IMR-90 (cell line): Measurements from ENCODE around the gene BTBD17. TPM values are rescaled to one million over a fixed set of nuclear protein-coding genes. Genes with fewer than 3 reads are reported as not detected.

Experiments
- ATAC-seq: fragments of 200-7000 bp; cut with Tn5 transposase; 2 replicates; pipeline ENCODE4 v1.9.1; 2020; ENCODE audit warnings: low read depth, mild to moderate bottlenecking, moderate library complexity
- BruUV-seq: library from RNA; stranded (reverse); fragments of 400-500 nt; replicated peaks from 2 replicates; lab custom pipeline; 2021; lab: Mats Ljungman, UMichigan
- CTCF ChIA-PET: fragments of 300-600 bp; formaldehyde crosslinking; extraction: SDS; loops from one replicate; lab custom pipeline; 2021; ENCODE audit warnings: antibody characterized with exemption; lab: Yijun Ruan, JAX
- POLR2A ChIA-PET: fragments of 300-600 bp; sonication (Branson Sonifier 250); formaldehyde crosslinking; loops from one replicate; lab custom pipeline; 2022; ENCODE audit warnings: antibody characterized with exemption; ENCODE audit not compliant: unreplicated experiment; lab: Charles Lee
- DNase-seq: peaks from one replicate; pipeline ENCODE4 v3.0.0; 2013
- H2AFZ ChIP-seq: replicated peaks from 2 replicates; pipeline ENCODE3; 2013; ENCODE audit warnings: low read length, mild to moderate bottlenecking; ENCODE audit not compliant: poor library complexity
- H2AK5ac ChIP-seq: 2 replicates; pipeline ENCODE4 v1.6.1; 2013; ENCODE audit warnings: low read depth, low read length, inconsistent platforms
- H2AK9ac ChIP-seq: replicated peaks from 2 replicates; pipeline ENCODE3; 2013; ENCODE audit warnings: mild to moderate bottlenecking, low read depth, low read length, moderate library complexity; ENCODE audit not compliant: poor library complexity
- H2BK120ac ChIP-seq: 2 replicates; pipeline ENCODE4 v1.6.1; 2013; ENCODE audit warnings: low read depth, low read length, inconsistent platforms
- H2BK15ac ChIP-seq: 3 replicates; pipeline ENCODE4 v1.6.1; 2013; ENCODE audit warnings: low read depth, low read length, inconsistent platforms
- H2BK20ac ChIP-seq: 2 replicates; pipeline ENCODE4 v1.6.1; 2013; ENCODE audit warnings: low read depth, mild to moderate bottlenecking, inconsistent platforms, low read length, moderate library complexity
- H2BK5ac ChIP-seq: 2 replicates; pipeline ENCODE4 v1.6.1; 2013; ENCODE audit warnings: mild to moderate bottlenecking, low read depth, low read length, inconsistent platforms; ENCODE audit not compliant: poor library complexity, severe bottlenecking
- H3K14ac ChIP-seq: replicated peaks from 2 replicates; pipeline ENCODE4 v1.6.1; 2013; ENCODE audit warnings: low read depth, low read length, inconsistent platforms
- H3K18ac ChIP-seq: 2 replicates; pipeline ENCODE4 v1.6.1; 2013; ENCODE audit warnings: low read depth, low read length, control low read depth
- H3K23ac ChIP-seq: 2 replicates; pipeline ENCODE4 v1.6.1; 2013; ENCODE audit warnings: low read depth, low read length, inconsistent platforms
- H3K27ac ChIP-seq: 2 replicates; pipeline ENCODE4 v1.5.1; 2013; ENCODE audit warnings: mild to moderate bottlenecking, control low read depth, low read length; ENCODE audit not compliant: insufficient read depth
- H3K27me3 ChIP-seq: 2 replicates; pipeline ENCODE4 v1.6.1; 2013; ENCODE audit warnings: low read length; ENCODE audit not compliant: control insufficient read depth, insufficient read depth
- H3K36me3 ChIP-seq: 2 replicates; pipeline ENCODE4 v1.6.1; 2013; ENCODE audit warnings: low read length, mixed read lengths; ENCODE audit not compliant: control insufficient read depth, insufficient read depth
- H3K4ac ChIP-seq: 2 replicates; pipeline ENCODE4 v1.6.1; 2013; ENCODE audit warnings: low read depth, low read length, inconsistent platforms
- H3K4me1 ChIP-seq: 2 replicates; pipeline ENCODE4 v1.6.1; 2013; ENCODE audit warnings: low read length, mixed read lengths; ENCODE audit not compliant: control insufficient read depth, insufficient read depth
- H3K4me2 ChIP-seq: 2 replicates; pipeline ENCODE4 v1.6.1; 2013; ENCODE audit warnings: low read depth, mild to moderate bottlenecking, control low read depth, low read length, moderate library complexity
- H3K4me3 ChIP-seq: 2 replicates; pipeline ENCODE4 v1.5.1; 2013; ENCODE audit warnings: low read depth, mild to moderate bottlenecking, control low read depth, low read length, moderate library complexity; ENCODE audit not compliant: insufficient read depth
- H3K56ac ChIP-seq: 2 replicates; pipeline ENCODE4 v1.6.1; 2013; ENCODE audit warnings: low read length, inconsistent platforms; ENCODE audit not compliant: insufficient read depth; ENCODE audit errors: extremely low read depth
- H3K79me1 ChIP-seq, 2 experiments: 2 replicates each; pipeline ENCODE4 v1.6.1; 2013; ENCODE audit warnings: low read length in 2 of 2, inconsistent platforms in 1 of 2, low read depth in 1 of 2
- H3K9ac ChIP-seq: 2 replicates; pipeline ENCODE4 v1.6.1; 2013; ENCODE audit warnings: low read depth, low read length, control low read depth
- H3K9me1 ChIP-seq: 2 replicates; pipeline ENCODE4 v1.6.1; 2013; ENCODE audit warnings: low read length, inconsistent platforms; ENCODE audit not compliant: insufficient read depth
- H3K9me3 ChIP-seq: 2 replicates; pipeline ENCODE4 v1.6.1; 2013; ENCODE audit warnings: low read length; ENCODE audit not compliant: control insufficient read depth, insufficient read depth
- H4K20me1 ChIP-seq: 2 replicates; pipeline ENCODE4 v1.6.1; 2013; ENCODE audit warnings: low read length, inconsistent platforms; ENCODE audit not compliant: insufficient read depth
- H4K5ac ChIP-seq: 2 replicates; pipeline ENCODE4 v1.6.1; 2013; ENCODE audit warnings: mild to moderate bottlenecking, low read depth, low read length, control low read depth
- H4K8ac ChIP-seq, 2 experiments: 2 replicates each; pipeline ENCODE4 v1.6.1; 2013; ENCODE audit warnings: low read depth in 2 of 2, low read length in 2 of 2, control low read depth in 1 of 2, inconsistent platforms in 1 of 2
- H4K91ac ChIP-seq: 2 replicates; pipeline ENCODE4 v1.6.1; 2013; ENCODE audit warnings: low read depth, low read length, inconsistent platforms; ENCODE audit not compliant: insufficient read depth
- BHLHE40 ChIP-seq: fragments of 150-350 bp; IDR thresholded peaks from 2 replicates; pipeline ENCODE4 v1.6.1; 2016; ENCODE audit warnings: mild to moderate bottlenecking, low read depth, low read length
- CEBPB ChIP-seq: IDR thresholded peaks from 2 replicates; pipeline ENCODE4 v1.6.1; 2012; ENCODE audit warnings: low read depth, low read length, improper control_type of control experiment
- CHD1 ChIP-seq: IDR thresholded peaks from 2 replicates; pipeline ENCODE4 v1.6.1; 2012; ENCODE audit warnings: low read depth, low read length, improper control_type of control experiment
- FOS ChIP-seq: fragments of 150-350 bp; IDR thresholded peaks from 2 replicates; pipeline ENCODE4 v1.6.1; 2016; ENCODE audit warnings: low read depth, low read length
- MAZ ChIP-seq: IDR thresholded peaks from 2 replicates; pipeline ENCODE4 v1.6.1; 2012; ENCODE audit warnings: low read depth, mild to moderate bottlenecking, low read length, improper control_type of control experiment, moderate library complexity, borderline replicate concordance
- NFE2L2 ChIP-seq: fragments of 150-350 bp; IDR thresholded peaks from 2 replicates; pipeline ENCODE4 v1.6.1; 2016; ENCODE audit warnings: low read depth, mild to moderate bottlenecking, low read length
- POLR2A ChIP-seq: IDR thresholded peaks from 2 replicates; pipeline ENCODE4 v1.6.1; 2012; ENCODE audit warnings: mild to moderate bottlenecking, low read depth, low read length
- RAD21 ChIP-seq: IDR thresholded peaks from 2 replicates; pipeline ENCODE4 v1.6.1; 2012; ENCODE audit warnings: low read length, improper control_type of control experiment
- RCOR1 ChIP-seq: IDR thresholded peaks from 2 replicates; pipeline ENCODE4 v1.6.1; 2012; ENCODE audit warnings: mild to moderate bottlenecking, low read length, improper control_type of control experiment; ENCODE audit not compliant: insufficient replicate concordance
- RFX5 ChIP-seq: IDR thresholded peaks from 2 replicates; pipeline ENCODE4 v1.8.0; 2012; ENCODE audit warnings: low read depth, mild to moderate bottlenecking, low read length, moderate library complexity
- SMC3 ChIP-seq: fragments of 150-350 bp; IDR thresholded peaks from 2 replicates; pipeline ENCODE4 v1.6.1; 2016; ENCODE audit warnings: low read depth, mild to moderate bottlenecking, antibody characterized with exemption, low read length, moderate library complexity
- USF2 ChIP-seq: fragments of 150-350 bp; IDR thresholded peaks from 2 replicates; pipeline ENCODE4 v1.6.1; 2017; ENCODE audit warnings: mild to moderate bottlenecking, antibody characterized with exemption, low read length, low read depth
- WGBS, 2 experiments: methylation state at CpG; one replicate each; pipeline versions ENCODE4 v1.1.5 to v1.1.7; 2013; ENCODE audit warnings: missing lambda C conversion rate in 2 of 2; ENCODE audit not compliant: insufficient read length in 1 of 2; ENCODE audit errors: extremely low coverage in 2 of 2; 5-methylcytosine and 5-hydroxymethylcytosine counted together
- dilution Hi-C: fragments of 300-500 bp; cut with HindIII; formaldehyde crosslinking; loops from one replicate; pipeline ENCODE4 v1.14.3; 2018; ENCODE audit warnings: low sequenced_read_pairs; ENCODE audit not compliant: unreplicated experiment
- in situ Hi-C: fragments of 300-500 bp; cut with MboI; formaldehyde crosslinking; loops from 3 replicates; pipeline ENCODE4 v1.14.3; 2019; ENCODE audit warnings: low sequenced_read_pairs, inconsistent platforms, mixed read lengths
- intact Hi-C: fragments of 100-400 bp; cut with micrococcal nuclease; formaldehyde crosslinking; loops from 2 replicates; pipeline ENCODE4 v1.10.0; 2022
- polyA plus RNA-seq, 3 experiments: library from polyadenylated mRNA; depleted of rRNA; stranded (reverse); fragments of >200 nt; gene quantifications; 2 replicates each; pipeline ENCODE4 v1.2.3, GENCODE V29; 2012; ENCODE audit warnings: low replicate concordance in 1 of 3
- total RNA-seq: library from RNA; depleted of rRNA; stranded (reverse); fragments of >200 nt; gene quantifications from 2 replicates; pipeline ENCODE4 v1.2.3, GENCODE V29; 2012

BTBD17 gene
- total and polyA plus RNA-seq, 2 of the 4 experiments (the other 2 are of a cell fraction): not detected

- Histone ChIP-seq H2AK9ac (no peak overlapping the region), H3K56ac (no peak overlapping the region), H2AK5ac (no peak overlapping the region), H3K9me3 (no peaks in the 10 kb centered on the region), H4K20me1 (no peaks in the 10 kb centered on the region), H4K8ac (no peak overlapping the region), H3K18ac (no peak overlapping the region), H3K4me1 (no peaks in the 10 kb centered on the region), H3K9ac (no peak overlapping the region), H3K4me2 (no peak overlapping the region), H2BK20ac (no peak overlapping the region), H4K5ac (no peak overlapping the region), H3K4me3 (no peak overlapping the region), H3K23ac (no peak overlapping the region), H3K27ac (no peak overlapping the region), H2BK120ac (no peak overlapping the region), H3K27me3 (no peaks in the 10 kb centered on the region), H4K91ac (no peak overlapping the region), H3K4ac (no peak overlapping the region), H2AFZ (no peak overlapping the region), H3K36me3 (no peaks in the 10 kb centered on the region), H3K79me1 (no peaks in the 10 kb centered on the region), H2BK5ac (no peak overlapping the region), H2BK15ac (no peak overlapping the region), H3K14ac (no peak overlapping the region), H3K9me1 (no peaks in the 10 kb centered on the region)
- no peak for DNase-seq
- no peak for ATAC-seq
- POLR2A ChIA-PET: no interaction called here
- in situ Hi-C loops (no loop called here), dilution Hi-C loops (no loop called here), intact Hi-C loops (loop anchor here (10.0 kb wide), 1 partner anchor 493 kb away; no protein-coding TSS in a partner anchor)
- TF ChIP-seq USF2: no peak
- no peak for TF ChIP-seq RAD21
- no peak for TF ChIP-seq FOS
- no peak for TF ChIP-seq NFE2L2
- TF ChIP-seq CHD1: no peak
- no peak for TF ChIP-seq CEBPB
- TF ChIP-seq BHLHE40: no peak
- TF ChIP-seq RCOR1: no peak
- no peak for TF ChIP-seq MAZ
- no peak for TF ChIP-seq SMC3
- no peak for TF ChIP-seq POLR2A
- no peak for TF ChIP-seq RFX5
- BruUV-seq: no TSS peak
- 85% methylated on average over 12 of the region's 26 CpGs; no CpG with 5 or more reads in 1 of the 2 experiments for WGBS, 2 experiments
- CTCF ChIA-PET: no interaction called here
Measured at GRCh38 chr17:74371653-74372147, 10.0 kb upstream of the BTBD17 start.
